ENCODE results near the gene CAV1. TPM values are rescaled to one million over a fixed set of nuclear protein-coding genes. Genes with fewer than 3 reads are reported as not detected.

Gene CAV1
- total and polyA plus RNA-seq, 2 of the 13 experiments (the other 11 are each of a cell fraction or from before 2014, with no cell fraction given): 0.40 TPM; not detected in 1

- no peak overlapping the region for H2AFZ ChIP-seq (ENCODE audit: low read length)
- no peak overlapping the region for H3K9ac ChIP-seq (ENCODE audit: insufficient read depth, low read depth, low read length)
- intact Hi-C loops (cut with micrococcal nuclease; ENCODE audit: unreplicated experiment) (no loop called here), in situ Hi-C loops (cut with HindIII; ENCODE audit: extremely low pct_ligation_motif_present, low pct_unique_long_range_greater_than_20kb) (no loop called here)
- peaks cover 13% of the 10 kb centered on the region for H3K4me1 ChIP-seq (ENCODE audit: insufficient read depth, low read length)
- H3K27ac ChIP-seq (ENCODE audit: extremely low read length, insufficient read depth, low read length): no peak overlapping the region
- H4K20me1 ChIP-seq (ENCODE audit: insufficient read depth, low read length): no peaks in the 10 kb centered on the region
- no peak overlapping the region for H3K4me2 ChIP-seq (ENCODE audit: low read depth, low read length)
- TF ChIP-seq, protein P1, sequence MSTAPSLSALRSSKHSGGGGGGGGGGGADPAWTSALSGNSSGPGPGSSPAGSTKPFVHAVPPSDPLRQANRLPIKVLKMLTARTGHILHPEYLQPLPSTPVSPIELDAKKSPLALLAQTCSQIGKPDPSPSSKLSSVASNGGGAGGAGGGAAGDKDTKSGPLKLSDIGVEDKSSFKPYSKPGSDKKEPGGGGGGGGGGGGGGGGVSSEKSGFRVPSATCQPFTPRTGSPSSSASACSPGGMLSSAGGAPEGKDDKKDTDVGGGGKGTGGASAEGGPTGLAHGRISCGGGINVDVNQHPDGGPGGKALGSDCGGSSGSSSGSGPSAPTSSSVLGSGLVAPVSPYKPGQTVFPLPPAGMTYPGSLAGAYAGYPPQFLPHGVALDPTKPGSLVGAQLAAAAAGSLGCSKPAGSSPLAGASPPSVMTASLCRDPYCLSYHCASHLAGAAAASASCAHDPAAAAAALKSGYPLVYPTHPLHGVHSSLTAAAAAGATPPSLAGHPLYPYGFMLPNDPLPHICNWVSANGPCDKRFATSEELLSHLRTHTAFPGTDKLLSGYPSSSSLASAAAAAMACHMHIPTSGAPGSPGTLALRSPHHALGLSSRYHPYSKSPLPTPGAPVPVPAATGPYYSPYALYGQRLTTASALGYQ (CRISPR knock-in tag; IDR thresholded peaks at IDR 0.05): no peak
- TF ChIP-seq GATA4 (IDR thresholded peaks at IDR 0.05; ENCODE audit: borderline replicate concordance, low read depth): no peak
- TF ChIP-seq, protein P2, sequence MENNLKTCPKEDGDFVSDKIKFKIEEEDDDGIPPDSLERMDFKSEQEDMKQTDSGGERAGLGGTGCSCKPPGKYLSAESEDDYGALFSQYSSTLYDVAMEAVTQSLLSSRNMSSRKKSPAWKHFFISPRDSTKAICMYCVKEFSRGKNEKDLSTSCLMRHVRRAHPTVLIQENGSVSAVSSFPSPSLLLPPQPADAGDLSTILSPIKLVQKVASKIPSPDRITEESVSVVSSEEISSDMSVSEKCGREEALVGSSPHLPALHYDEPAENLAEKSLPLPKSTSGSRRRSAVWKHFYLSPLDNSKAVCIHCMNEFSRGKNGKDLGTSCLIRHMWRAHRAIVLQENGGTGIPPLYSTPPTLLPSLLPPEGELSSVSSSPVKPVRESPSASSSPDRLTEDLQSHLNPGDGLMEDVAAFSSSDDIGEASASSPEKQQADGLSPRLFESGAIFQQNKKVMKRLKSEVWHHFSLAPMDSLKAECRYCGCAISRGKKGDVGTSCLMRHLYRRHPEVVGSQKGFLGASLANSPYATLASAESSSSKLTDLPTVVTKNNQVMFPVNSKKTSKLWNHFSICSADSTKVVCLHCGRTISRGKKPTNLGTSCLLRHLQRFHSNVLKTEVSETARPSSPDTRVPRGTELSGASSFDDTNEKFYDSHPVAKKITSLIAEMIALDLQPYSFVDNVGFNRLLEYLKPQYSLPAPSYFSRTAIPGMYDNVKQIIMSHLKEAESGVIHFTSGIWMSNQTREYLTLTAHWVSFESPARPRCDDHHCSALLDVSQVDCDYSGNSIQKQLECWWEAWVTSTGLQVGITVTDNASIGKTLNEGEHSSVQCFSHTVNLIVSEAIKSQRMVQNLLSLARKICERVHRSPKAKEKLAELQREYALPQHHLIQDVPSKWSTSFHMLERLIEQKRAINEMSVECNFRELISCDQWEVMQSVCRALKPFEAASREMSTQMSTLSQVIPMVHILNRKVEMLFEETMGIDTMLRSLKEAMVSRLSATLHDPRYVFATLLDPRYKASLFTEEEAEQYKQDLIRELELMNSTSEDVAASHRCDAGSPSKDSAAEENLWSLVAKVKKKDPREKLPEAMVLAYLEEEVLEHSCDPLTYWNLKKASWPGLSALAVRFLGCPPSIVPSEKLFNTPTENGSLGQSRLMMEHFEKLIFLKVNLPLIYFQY (CRISPR knock-in tag; IDR thresholded peaks at IDR 0.05; ENCODE audit: borderline replicate concordance): no peak
- no peak for TF ChIP-seq POLR2G (IDR thresholded peaks at IDR 0.05; ENCODE audit: low read depth, low read length)
- no peak for TF ChIP-seq ZNF749 (CRISPR knock-in tag; IDR thresholded peaks at IDR 0.05; ENCODE audit: borderline replicate concordance)
- TF ChIP-seq ZNF3 (CRISPR knock-in tag; IDR thresholded peaks at IDR 0.05): no peak
- no peak for TF ChIP-seq ZFP82 (CRISPR knock-in tag; IDR thresholded peaks at IDR 0.05; ENCODE audit: borderline replicate concordance)
- TF ChIP-seq ZNF577 (CRISPR knock-in tag; IDR thresholded peaks at IDR 0.05; ENCODE audit: borderline replicate concordance, low read depth): no peak
- TF ChIP-seq RFXAP (CRISPR knock-in tag; IDR thresholded peaks at IDR 0.05; ENCODE audit: borderline replicate concordance): no peak
- no peaks in the 10 kb centered on the region for H3K79me2 ChIP-seq (ENCODE audit: insufficient read depth, low read length)
- no peak for ATAC-seq
- no peaks in the 10 kb centered on the region for H3K27me3 ChIP-seq (ENCODE audit: control insufficient read depth in 1 of 2, insufficient read depth in 2 of 2, low read length in 2 of 2)
- WGBS (ENCODE audit: low lambda C conversion rate): 29% methylated on average over 2 of the region's 2 CpGs
- no peaks in the 10 kb centered on the region for H3K9me3 ChIP-seq (ENCODE audit: low read length)
- no peak for DNase-seq (ENCODE audit: low spot score)
- no peak for FAIRE-seq
- no TSS peak for BruUV-seq (replicated peaks)
- ChIA-PET CTCF (ENCODE audit: low intra/inter-chr PET ratio, low total read pairs) (no interaction called here), POLR2A (no interaction called here)
- no peak overlapping the region for H3K4me3 ChIP-seq (replicated peaks in 1 of 3; ENCODE audit: insufficient read depth in 1 of 3, low read depth in 2 of 3, low read length in 3 of 3)
- no peaks in the 10 kb centered on the region for H3K36me3 ChIP-seq (replicated peaks in 1 of 2; ENCODE audit: control insufficient read depth in 1 of 2, insufficient read depth in 2 of 2, low read length in 2 of 2)
Observed at GRCh38 chr7:116538138-116538537, 13.3 kb downstream of the CAV1 start.

All from HepG2 (cell line).